ENCODE data around the gene EIF4EBP2. TPM values are rescaled to one million over a fixed set of nuclear protein-coding genes. Genes with fewer than 3 reads are reported as not detected.

EIF4EBP2 gene
- total and polyA plus RNA-seq, 12 donors, result 17.7 to 106 (median 70.1) TPM

DNA sequence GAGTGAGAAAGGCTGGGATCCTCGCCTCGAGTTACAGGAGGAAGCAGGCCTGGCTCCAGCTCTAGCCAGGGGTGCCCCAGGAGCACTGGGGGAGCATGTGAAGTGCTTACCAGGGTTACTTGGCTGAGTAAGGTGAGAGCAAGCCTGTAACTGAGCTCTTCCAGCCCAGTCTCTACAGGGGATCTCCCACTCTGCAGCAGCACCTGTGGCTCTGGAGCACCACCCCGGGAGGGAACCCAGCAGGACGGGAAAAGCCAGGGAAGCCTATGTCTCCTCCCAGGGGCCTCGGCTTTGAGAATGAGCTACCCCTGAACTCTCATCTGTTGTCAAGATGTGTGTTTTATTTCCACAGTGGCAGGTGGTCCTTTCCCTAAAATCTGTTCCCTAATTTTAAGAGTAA lies 32.1 kb upstream of the EIF4EBP2 start:
- no peak for TF ChIP-seq POLR2A (IDR thresholded peaks at IDR 0.05)
- no peak for TF ChIP-seq CTCF (IDR thresholded peaks at IDR 0.05)
- DNase-seq, result no peak
- Histone ChIP-seq H3K9me3 (replicated peaks in 1 of 3) (no peaks in the 10 kb centered on the region), H3K27me3 (no peaks in the 10 kb centered on the region), H3K36me3 (replicated peaks in 1 of 2) (no peaks in the 10 kb centered on the region), H3K4me3 (no peak overlapping the region), H3K4me1 (replicated peaks in 1 of 2) (no peaks in the 10 kb centered on the region), H3K27ac (no peak overlapping the region)
- intact Hi-C loops (cut with DNase I), result no loop called here
- 30 to 63% (median 45%) methylated on average over 5 of the region's 5 CpGs for WGBS, 4 donors

- Histone ChIP-seq H3K9me3 (replicated peaks in 1 of 3) (no peaks in the 10 kb centered on the region), H3K4me1 (replicated peaks in 1 of 2) (no peaks in the 10 kb centered on the region), H3K4me3 (no peak overlapping the region), H3K27me3 (no peaks in the 10 kb centered on the region), H3K27ac (no peak overlapping the region), H3K36me3 (replicated peaks in 1 of 2) (no peaks in the 10 kb centered on the region)
- intact Hi-C loops (cut with DNase I), result no loop called here
- no peak for DNase-seq
- 90 to 96% (median 91%) methylated on average over 7 to 9 of the region's 9 CpGs for WGBS, 4 donors
- TF ChIP-seq CTCF (IDR thresholded peaks at IDR 0.05) (no peak), POLR2A (IDR thresholded peaks at IDR 0.05) (no peak)
These were observed 28.9 kb upstream of the EIF4EBP2 start for GRCh38 chr10:70374775-70375614.

- Histone ChIP-seq H3K36me3 (replicated peaks in 1 of 2) (no peaks in the 10 kb centered on the region), H3K27me3 (no peaks in the 10 kb centered on the region), H3K9me3 (replicated peaks in 1 of 3) (no peaks in the 10 kb centered on the region), H3K4me3 (no peak overlapping the region), H3K27ac (no peak overlapping the region), H3K4me1 (replicated peaks in 1 of 2) (peaks cover 0 to 6% of the 10 kb centered on the region in 2 donors)
- WGBS, 4 donors, result 91 to 95% (median 93%) methylated on average over 11 to 14 of the region's 14 CpGs
- intact Hi-C loops (cut with DNase I), result no loop called here
- DNase-seq, result no peak
- TF ChIP-seq POLR2A (IDR thresholded peaks at IDR 0.05) (no peak), CTCF (IDR thresholded peaks at IDR 0.05) (no peak)
These were observed 27.2 kb upstream of the EIF4EBP2 start for GRCh38 chr10:70376436-70377378.

GRCh38 chr10:70378122-70378521 lies 25.8 kb upstream of the EIF4EBP2 start:
- Histone ChIP-seq H3K36me3 (replicated peaks in 1 of 2) (no peaks in the 10 kb centered on the region), H3K4me3 (no peak overlapping the region), H3K9me3 (replicated peaks in 1 of 3) (no peaks in the 10 kb centered on the region), H3K27ac (no peak overlapping the region), H3K4me1 (replicated peaks in 1 of 2) (peaks cover 0 to 7% of the 10 kb centered on the region in 2 donors), H3K27me3 (no peaks in the 10 kb centered on the region)
- TF ChIP-seq POLR2A (IDR thresholded peaks at IDR 0.05) (no peak), CTCF (IDR thresholded peaks at IDR 0.05) (no peak)
- no peak for DNase-seq
- intact Hi-C loops (cut with DNase I), result no loop called here
- 64 to 75% (median 72%) methylated on average over 6 of the region's 6 CpGs for WGBS, 4 donors

All from adrenal gland (tissue), 12 donors.